Measurements from ENCODE around the gene THOC6. TPM values are rescaled to one million over a fixed set of nuclear protein-coding genes. Genes with fewer than 3 reads are reported as not detected.

Gene THOC6
- total and polyA plus RNA-seq, 9 of the 15 experiments (the other 6 are each of a cell fraction or from before 2014, with no cell fraction given): 2.5 to 65.4 (median 42.3) TPM

GRCh38 chr16:3021449-3022207, 2.2 kb upstream of the THOC6 start:
- Histone ChIP-seq H2AFZ (ENCODE audit: low read depth, low read length) (no peak overlapping the region; the same call in 1 of the 2 replicates), H3K27me3 (ENCODE audit: control insufficient read depth in 2 of 2, insufficient read depth in 2 of 2, low read length in 2 of 2) (no peaks in the 10 kb centered on the region), H3K4me3 (peak overlapping the region; percentile 82), H3K9ac (ENCODE audit: insufficient read depth in 1 of 2, low read depth in 2 of 2, low read length in 2 of 2) (peak overlapping the region; percentile 88 to 94), H3K27ac (ENCODE audit: extremely low read depth, low read depth, low read length) (peak overlapping the region; percentile 90), H3K36me3 (ENCODE audit: control insufficient read depth, insufficient read depth, low read length) (peaks cover 30% of the 10 kb centered on the region; the same call in 2 of the 3 replicates), H3K79me2 (ENCODE audit: control insufficient read depth, insufficient read depth, low read length) (peaks cover 42% of the 10 kb centered on the region), H4K20me1 (replicated peaks; ENCODE audit: control insufficient read depth, insufficient read depth, low read length) (peaks cover 28% of the 10 kb centered on the region), H3K9me1 (ENCODE audit: control insufficient read depth, insufficient read depth, low read length) (peaks cover 2% of the 10 kb centered on the region), H3K9me3 (replicated peaks; ENCODE audit: control insufficient read depth, insufficient read depth, low read depth, low read length) (no peaks in the 10 kb centered on the region), H3K4me2 (ENCODE audit: insufficient read depth, low read length) (peak overlapping the region; percentile 83), H3K4me1 (replicated peaks in 1 of 2; ENCODE audit: control insufficient read depth in 2 of 2, insufficient read depth in 2 of 2, low read length in 2 of 2) (peaks cover 30 to 87% of the 10 kb centered on the region in 2 experiments)
- ATAC-seq: peak; percentile 77
- no TSS peak for BruUV-seq (replicated peaks)
- CTCF ChIA-PET (ENCODE audit: low intra/inter-chr PET ratio): no interaction called here
- peak; percentile 71 to 91 (median 78) for DNase-seq (ENCODE audit: extremely low read depth in 1 of 4, low spot score in 3 of 4)
- POLR2A ChIA-PET: interaction anchor here (0.6 to 3.3 kb wide), 8 partner anchors 9 to 555 kb away, joined by 3 to 29 read pairs (median 6); no protein-coding TSS in a partner anchor
- intact Hi-C loops (cut with micrococcal nuclease): loop anchor here (10.0 kb wide), 1 partner anchor 57 kb away; the partner anchor contains the start of genes KREMEN2 and PAQR4
- FAIRE-seq: peak; percentile 61
- in situ Hi-C loops (cut with MboI): no loop called here
- WGBS (ENCODE audit: insufficient coverage, low coverage, missing lambda C conversion rate): 3% methylated on average over 24 of the region's 25 CpGs
- TF ChIP-seq CBX5 (IDR thresholded peaks at IDR 0.05; ENCODE audit: borderline replicate concordance, low read depth) (0 out of 2 replicates have a peak, but pooled peaks have one; percentile 6), ZNF431 (CRISPR knock-in tag; IDR thresholded peaks at IDR 0.05) (no peak), PYGO2 (tag; IDR thresholded peaks at IDR 0.05) (no peak), ZSCAN29 (IDR thresholded peaks at IDR 0.05) (no peak), HIVEP1 (CRISPR knock-in tag; IDR thresholded peaks at IDR 0.05) (no peak), ZNF780A (CRISPR knock-in tag; IDR thresholded peaks at IDR 0.05) (no peak), CHD4 (IDR thresholded peaks at IDR 0.05; ENCODE audit: insufficient read depth, insufficient replicate concordance, low read depth, low read length, poor library complexity, severe bottlenecking) (no peak), RERE (CRISPR knock-in tag; IDR thresholded peaks at IDR 0.05; ENCODE audit: borderline replicate concordance) (no peak), POLR2A (conservative IDR thresholded peaks at IDR 0.05) (no peak; the same call in 1 of the 2 replicates), ZNF609 (CRISPR knock-in tag; IDR thresholded peaks at IDR 0.05; ENCODE audit: borderline replicate concordance) (no peak), ZNF124 (CRISPR knock-in tag; IDR thresholded peaks at IDR 0.05) (no peak)

All from K562 (cell line).